AG09319 (cell line): ENCODE data around the gene ASAP2.

Experiments used
- DNase-seq: peaks from one replicate; pipeline ENCODE4 v3.0.0-alpha.2; 2010; ENCODE audit warnings: low read depth; ENCODE audit errors: extremely low read depth
- TF ChIP-seq, protein P1 (sequence below): IDR thresholded peaks from 2 replicates; pipeline ENCODE4 v1.5.1; 2011; ENCODE audit warnings: low read depth, mild to moderate bottlenecking, inconsistent platforms, low read length, moderate library complexity

The ASAP2 gene

DNA sequence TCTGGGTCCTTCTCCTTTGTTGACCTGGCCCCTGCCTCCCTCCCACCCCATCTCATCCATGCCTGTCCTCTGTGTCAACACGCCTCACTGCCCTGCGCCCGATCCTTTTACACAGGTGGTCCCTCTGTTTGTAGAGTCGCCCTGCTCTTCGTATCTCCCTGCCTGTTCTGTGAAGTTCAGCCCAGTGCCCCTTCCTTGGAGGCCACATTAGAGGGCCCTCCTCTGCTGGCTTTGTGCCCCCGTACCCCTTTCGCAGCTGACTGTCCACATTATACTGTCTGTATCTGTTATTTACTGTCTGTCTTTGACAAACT, 25.5 kb downstream of the ASAP2 start:
- TF ChIP-seq, protein P1, sequence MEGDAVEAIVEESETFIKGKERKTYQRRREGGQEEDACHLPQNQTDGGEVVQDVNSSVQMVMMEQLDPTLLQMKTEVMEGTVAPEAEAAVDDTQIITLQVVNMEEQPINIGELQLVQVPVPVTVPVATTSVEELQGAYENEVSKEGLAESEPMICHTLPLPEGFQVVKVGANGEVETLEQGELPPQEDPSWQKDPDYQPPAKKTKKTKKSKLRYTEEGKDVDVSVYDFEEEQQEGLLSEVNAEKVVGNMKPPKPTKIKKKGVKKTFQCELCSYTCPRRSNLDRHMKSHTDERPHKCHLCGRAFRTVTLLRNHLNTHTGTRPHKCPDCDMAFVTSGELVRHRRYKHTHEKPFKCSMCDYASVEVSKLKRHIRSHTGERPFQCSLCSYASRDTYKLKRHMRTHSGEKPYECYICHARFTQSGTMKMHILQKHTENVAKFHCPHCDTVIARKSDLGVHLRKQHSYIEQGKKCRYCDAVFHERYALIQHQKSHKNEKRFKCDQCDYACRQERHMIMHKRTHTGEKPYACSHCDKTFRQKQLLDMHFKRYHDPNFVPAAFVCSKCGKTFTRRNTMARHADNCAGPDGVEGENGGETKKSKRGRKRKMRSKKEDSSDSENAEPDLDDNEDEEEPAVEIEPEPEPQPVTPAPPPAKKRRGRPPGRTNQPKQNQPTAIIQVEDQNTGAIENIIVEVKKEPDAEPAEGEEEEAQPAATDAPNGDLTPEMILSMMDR: no peak
- DNase-seq: no peak

DNA sequence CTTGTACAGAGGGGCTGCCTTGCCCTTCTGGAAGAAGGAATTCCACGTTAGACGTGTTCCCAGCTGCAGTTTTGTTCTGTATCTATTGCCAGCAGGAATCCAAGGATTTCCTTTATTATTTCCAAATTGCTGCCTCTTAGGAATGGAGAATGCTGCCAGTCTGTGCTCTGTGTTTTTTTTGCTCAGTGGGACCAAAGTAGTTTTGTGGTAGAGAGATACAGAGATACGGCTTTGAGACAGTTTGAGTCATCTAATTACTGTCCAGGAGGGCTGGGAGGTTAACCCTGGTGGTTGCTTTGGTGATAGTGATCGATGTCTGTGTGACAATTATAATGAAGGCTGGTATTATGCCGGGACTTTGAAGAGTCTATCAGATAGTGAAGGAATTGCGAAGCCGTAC, 26.3 kb downstream of the ASAP2 start:
- TF ChIP-seq, protein P1: no peak
- no peak for DNase-seq

DNA sequence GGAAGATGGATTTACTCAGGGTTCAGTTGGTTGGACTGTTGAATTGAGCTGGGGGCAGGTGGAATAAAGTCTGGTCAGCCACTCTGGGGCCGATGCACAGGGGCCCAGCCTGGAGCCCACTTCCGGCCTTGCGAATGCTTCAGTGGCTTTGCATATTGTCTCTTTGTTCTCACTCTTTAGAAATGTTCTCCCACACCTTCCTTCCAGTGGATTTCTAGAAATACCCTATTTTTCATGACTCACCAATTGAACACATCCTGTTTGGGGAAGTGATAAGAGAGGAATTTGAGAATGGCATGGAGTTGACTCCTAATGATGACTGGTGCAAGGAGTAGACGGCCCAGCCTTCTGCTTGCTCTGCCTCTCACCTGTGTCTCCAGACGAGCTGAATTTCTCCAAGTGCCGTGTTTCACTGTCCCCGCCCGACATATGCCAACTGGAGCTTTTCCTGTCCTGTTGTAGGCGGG, 28.1 kb downstream of the ASAP2 start:
- TF ChIP-seq, protein P1: no peak
- no peak for DNase-seq

DNA sequence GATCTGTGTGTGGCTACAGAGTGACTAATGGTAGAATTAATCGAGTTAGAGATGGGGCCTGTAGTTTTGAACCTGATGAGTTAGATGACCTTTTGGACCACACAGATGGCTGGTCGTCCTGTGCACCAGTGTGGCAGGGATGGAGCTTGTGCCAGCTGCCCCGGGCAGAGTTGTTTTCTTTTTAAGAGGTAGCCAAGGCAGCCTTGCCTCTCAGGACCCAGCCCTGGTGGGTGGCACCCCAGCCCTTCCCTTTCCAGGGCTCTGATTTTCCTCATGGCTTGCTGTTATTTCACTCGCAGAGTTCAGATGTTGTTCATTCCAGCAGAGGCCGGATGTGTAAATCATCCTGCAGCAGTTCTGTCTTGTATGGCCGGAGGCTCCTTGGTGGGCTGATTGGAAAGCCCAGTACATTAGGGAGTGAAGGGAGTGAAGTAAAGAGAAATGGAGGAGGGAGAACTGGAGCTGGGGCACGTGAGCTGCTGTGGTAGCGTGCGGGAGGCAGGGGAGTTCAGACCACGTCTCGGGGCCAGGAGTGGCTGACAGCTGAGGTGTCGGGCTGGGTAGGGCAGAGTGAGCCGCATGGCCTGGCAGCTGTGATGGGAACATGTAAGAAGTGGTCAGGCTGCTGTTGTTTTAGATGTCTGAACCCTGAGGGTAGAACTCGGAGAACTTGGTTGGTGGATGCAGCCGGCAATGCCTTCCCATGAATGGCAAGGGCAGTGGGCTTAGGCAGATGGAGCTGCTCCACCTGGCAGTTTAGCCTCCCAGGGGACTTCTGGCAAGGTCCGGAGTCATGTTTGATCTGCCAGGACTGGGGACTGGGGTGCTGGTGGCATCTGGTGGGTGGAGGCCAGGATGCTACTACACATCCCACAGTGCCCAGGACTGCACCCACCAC, 28.8 kb downstream of the ASAP2 start:
- DNase-seq: no peak

DNA sequence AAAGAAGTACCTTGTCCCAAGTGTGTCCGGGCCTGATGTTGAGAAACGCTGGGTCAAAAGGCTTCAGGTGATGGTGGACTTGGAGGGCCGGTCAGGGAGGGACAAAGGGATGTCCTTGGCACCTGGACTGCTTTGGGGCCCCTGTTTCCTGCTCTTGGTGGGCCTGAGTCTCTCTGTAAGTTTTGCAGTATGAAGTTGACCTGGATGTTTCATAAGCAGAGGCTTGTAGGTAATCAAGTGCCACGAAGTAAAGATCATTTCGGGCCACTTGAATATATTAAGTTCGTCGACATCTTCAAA, 29.4 kb downstream of the ASAP2 start:
- TF ChIP-seq, protein P1: no peak
- DNase-seq: no peak

More for the DNA sequence above, 28.8 kb downstream of the ASAP2 start:
- TF ChIP-seq, protein P1: no peak

DNA sequence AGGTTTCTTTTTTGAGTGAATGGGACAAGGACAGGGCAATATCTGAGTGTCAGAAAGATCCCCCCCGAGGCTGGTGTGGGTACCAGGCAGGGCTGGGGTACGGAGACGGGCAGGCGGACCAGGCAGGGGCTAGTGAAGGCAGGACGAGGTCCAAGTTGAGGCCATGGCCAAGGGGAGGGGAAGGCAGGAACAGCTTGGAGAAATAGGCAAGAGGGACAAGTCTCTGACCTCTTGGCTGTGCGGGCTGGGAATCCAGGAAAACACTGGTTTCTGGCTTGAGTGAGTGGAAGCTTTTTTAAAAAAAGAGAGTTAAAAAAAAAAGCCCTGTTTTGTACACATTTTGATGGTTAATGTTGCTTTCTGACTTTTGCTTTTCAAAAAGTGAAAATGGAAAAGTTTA, 30.3 kb downstream of the ASAP2 start:
- no peak for DNase-seq
- TF ChIP-seq, protein P1: no peak

DNA sequence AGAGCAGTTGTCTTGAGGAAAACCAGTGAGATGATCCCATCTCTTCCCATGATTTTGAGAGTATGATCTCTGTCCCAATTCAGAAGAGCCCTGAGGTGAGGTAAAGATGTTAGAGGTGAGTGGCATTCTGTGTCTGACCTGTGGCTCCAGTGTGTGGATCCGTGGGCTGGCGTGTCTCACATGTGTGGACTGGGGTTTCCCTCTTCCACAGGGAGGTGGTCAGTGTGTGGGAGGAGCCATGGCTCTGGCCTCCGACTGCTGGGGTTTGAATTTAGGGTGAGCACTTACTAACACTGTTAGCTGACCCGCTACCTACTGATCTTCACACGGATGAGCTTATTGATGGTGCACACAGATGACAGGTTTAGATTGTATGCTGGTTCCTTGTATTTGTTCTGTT, 31.2 kb downstream of the ASAP2 start:
- TF ChIP-seq, protein P1: no peak
- no peak for DNase-seq
